SKM-1 (cell line): ENCODE data around the gene APPL2.
"Not testable (repeated sequence)": the region's sequence is repeated elsewhere in the genome, so short reads cannot be mapped to it uniquely, and the experiment has no call there.

Experiments used
- DNase-seq: peaks from one replicate; lab custom pipeline; 2025; ENCODE audit not compliant: unreplicated experiment; lab: John Stamatoyannopoulos, UW

APPL2 gene

GRCh38 chr12:105198961-105199360 lies 37.0 kb downstream of the APPL2 start:
- DNase-seq = no peak

GRCh38 chr12:105196090-105196489 lies 39.9 kb downstream of the APPL2 start:
- DNase-seq = no peak

GRCh38 chr12:105194947-105195346 lies 41.0 kb downstream of the APPL2 start:
- no peak for DNase-seq

- DNase-seq = no peak
Observed at GRCh38 chr12:105192624-105193225, 43.2 kb downstream of the APPL2 start.

GRCh38 chr12:105190530-105190929 lies 45.4 kb downstream of the APPL2 start:
- no peak for DNase-seq

- DNase-seq = no peak
Observed at GRCh38 chr12:105189293-105189692, 46.7 kb downstream of the APPL2 start.

GRCh38 chr12:105183976-105184375 lies 52.0 kb downstream of the APPL2 start:
- DNase-seq = not testable (repeated sequence)

GRCh38 chr12:105183406-105183805 lies 52.6 kb downstream of the APPL2 start:
- DNase-seq = not testable (repeated sequence)

GRCh38 chr12:105179114-105179513 lies 56.9 kb downstream of the APPL2 start:
- not testable (repeated sequence) for DNase-seq

- DNase-seq = no peak
Observed at GRCh38 chr12:105177208-105177607, 58.8 kb downstream of the APPL2 start.

GRCh38 chr12:105175397-105175990 lies 60.5 kb downstream of the APPL2 start:
- no peak for DNase-seq

- DNase-seq = no peak
Observed at GRCh38 chr12:105171691-105172436, 64.1 kb downstream of the APPL2 start.

- DNase-seq = no peak
Observed at GRCh38 chr12:105170139-105170538, 65.8 kb downstream of the APPL2 start.

- no peak for DNase-seq
Observed at GRCh38 chr12:105168006-105168405, 68.0 kb downstream of the APPL2 start.

GRCh38 chr12:105167346-105167745 lies 68.6 kb downstream of the APPL2 start:
- no peak for DNase-seq

GRCh38 chr12:105166736-105167135 lies 69.2 kb downstream of the APPL2 start:
- DNase-seq = no peak

- no peak for DNase-seq
Observed at GRCh38 chr12:105164068-105164467, 71.9 kb downstream of the APPL2 start.

- no peak for DNase-seq
Observed at GRCh38 chr12:105162174-105162573, 73.8 kb downstream of the APPL2 start.

GRCh38 chr12:105158876-105159275 lies 77.1 kb downstream of the APPL2 start:
- no peak for DNase-seq

GRCh38 chr12:105157606-105158005 lies 78.4 kb downstream of the APPL2 start:
- DNase-seq = no peak

- DNase-seq = no peak
Observed at GRCh38 chr12:105156260-105156659, 79.7 kb downstream of the APPL2 start.

GRCh38 chr12:105142259-105142658 lies 93.7 kb downstream of the APPL2 start:
- DNase-seq = no peak
